GM12878 (cell line): ENCODE data around the gene UNC80. TPM values are rescaled to one million over a fixed set of nuclear protein-coding genes. Genes with fewer than 3 reads are reported as not detected.

Experiments
- ATAC-seq: fragments of 200-7000 bp; cut with Tn5 transposase; 3 replicates; pipeline ENCODE4 v1.9.1; 2020; ENCODE audit warnings: mild to moderate bottlenecking, moderate library complexity
- BruUV-seq: library from RNA; stranded (reverse); fragments of 400-500 nt; replicated peaks from 2 replicates; lab custom pipeline; 2021; lab: Mats Ljungman, UMichigan
- CTCF ChIA-PET: fragments of 300-600 bp; sonication (Branson Sonifier 250); formaldehyde crosslinking; extraction: SDS; loops from one replicate; lab custom pipeline; 2021; ENCODE audit warnings: inconsistent platforms; lab: Yijun Ruan, JAX
- POLR2A ChIA-PET: fragments of 350-600 bp; formaldehyde crosslinking; extraction: SDS; loops from one replicate; lab custom pipeline; 2021; ENCODE audit warnings: inconsistent platforms; lab: Charles Lee
- RAD21 ChIA-PET: fragments of 300-600 bp; sonication (Branson Sonifier 250); formaldehyde crosslinking; loops from one replicate; lab custom pipeline; 2023; ENCODE audit warnings: antibody characterized with exemption; ENCODE audit not compliant: unreplicated experiment; lab: Charles Lee
- SMC1A ChIA-PET: fragments of 300-600 bp; sonication (Branson Sonifier 250); formaldehyde crosslinking; loops from one replicate; lab custom pipeline; 2023; ENCODE audit not compliant: unreplicated experiment, uncharacterized antibody; lab: Charles Lee
- DNase-seq: peaks from one replicate; pipeline ENCODE4 v3.0.0-alpha.2; 2011; ENCODE audit warnings: low read depth, low spot score
- FAIRE-seq: peaks from 3 replicates; lab custom pipeline; 2011; peaks lifted over from hg19 to GRCh38; lab: Jason Lieb, UNC
- H2AFZ ChIP-seq: 2 replicates; pipeline ENCODE4 v1.6.0; 2011; ENCODE audit warnings: low read depth, low read length, control low read depth; ENCODE audit not compliant: control insufficient read depth
- H3K27ac ChIP-seq: 2 replicates; pipeline ENCODE4 v1.5.1; 2011; ENCODE audit warnings: control low read depth; ENCODE audit not compliant: control insufficient read depth, insufficient read depth
- H3K27me3 ChIP-seq, 2 experiments: replicated peaks in 1 of 2; 2 replicates each; pipeline versions ENCODE4 v1.6.0 to v1.6.1; 2011; ENCODE audit warnings: low read length in 1 of 2; ENCODE audit not compliant: control insufficient read depth in 2 of 2, insufficient read depth in 2 of 2
- H3K36me3 ChIP-seq, 2 experiments: 2 replicates each; pipeline ENCODE4 v1.5.1; 2011; ENCODE audit warnings: low read length in 1 of 2; ENCODE audit not compliant: control insufficient read depth in 2 of 2, insufficient read depth in 2 of 2
- H3K4me1 ChIP-seq: 2 replicates; pipeline ENCODE4 v1.6.1; 2011; ENCODE audit warnings: mild to moderate bottlenecking, low read length, moderate library complexity, mixed read lengths; ENCODE audit not compliant: control insufficient read depth, insufficient read depth
- H3K4me2 ChIP-seq: 2 replicates; pipeline ENCODE4 v1.6.0; 2011; ENCODE audit warnings: control low read depth; ENCODE audit not compliant: control insufficient read depth, insufficient read depth
- H3K4me3 ChIP-seq: fragments of 200-600 bp; sonication (generic); 2 replicates; pipeline ENCODE4 v1.5.1; 2016
- H3K79me2 ChIP-seq: 2 replicates; pipeline ENCODE4 v1.6.0; 2011; ENCODE audit warnings: low read length; ENCODE audit not compliant: control insufficient read depth, insufficient read depth
- H3K9ac ChIP-seq: 2 replicates; pipeline ENCODE4 v1.8.0; 2011; ENCODE audit warnings: low read length, control low read depth, mixed read lengths; ENCODE audit not compliant: control insufficient read depth, insufficient read depth
- H3K9me3 ChIP-seq: replicated peaks from 3 replicates; pipeline ENCODE4 v1.5.1; 2011; ENCODE audit warnings: mild to moderate bottlenecking, low read length; ENCODE audit not compliant: control insufficient read depth, insufficient read depth
- H4K20me1 ChIP-seq: 2 replicates; pipeline ENCODE4 v1.6.0; 2011; ENCODE audit not compliant: control insufficient read depth, insufficient read depth
- BCL11A ChIP-seq: IDR thresholded peaks from 2 replicates; pipeline ENCODE4 v1.6.1; 2011; ENCODE audit warnings: low read depth, low read length
- BMI1 ChIP-seq: fragments of 450-650 bp; IDR thresholded peaks from 2 replicates; pipeline ENCODE4 v1.6.1; 2016; ENCODE audit warnings: mild to moderate bottlenecking, moderate library complexity, borderline replicate concordance
- CBFB ChIP-seq: IDR thresholded peaks from 2 replicates; pipeline ENCODE4 v1.6.1; 2016; ENCODE audit warnings: antibody characterized with exemption, low read depth
- KAT2A ChIP-seq: conservative IDR thresholded peaks from 2 replicates; pipeline ENCODE4 v1.6.1; 2011; ENCODE audit warnings: low read depth, low read length; ENCODE audit not compliant: control insufficient read depth
- PAX5 ChIP-seq: IDR thresholded peaks from 2 replicates; pipeline ENCODE4 v1.6.1; 2011; ENCODE audit warnings: low read depth, low read length, borderline replicate concordance
- RUNX3 ChIP-seq: IDR thresholded peaks from 2 replicates; pipeline ENCODE4 v1.6.1; 2012; ENCODE audit warnings: low read length, inconsistent platforms
- SP1 ChIP-seq: IDR thresholded peaks from one replicate; pipeline ENCODE4 v1.6.1; 2011; ENCODE audit warnings: low read depth, low read length
- TCF3 ChIP-seq: IDR thresholded peaks from 2 replicates; pipeline ENCODE4 v1.6.1; 2012; ENCODE audit warnings: low read depth, mild to moderate bottlenecking, low read length, borderline replicate concordance; ENCODE audit not compliant: insufficient read depth
- YBX1 ChIP-seq: fragments of 450-650 bp; IDR thresholded peaks from 2 replicates; pipeline ENCODE4 v1.6.1; 2016; ENCODE audit warnings: antibody characterized with exemption
- WGBS: methylation state at CpG from one replicate; pipeline ENCODE4 v1.1.6; 2016; ENCODE audit warnings: low lambda C conversion rate; ENCODE audit not compliant: insufficient replicate concordance, insufficient coverage; ENCODE audit errors: missing lambda C conversion rate; 5-methylcytosine and 5-hydroxymethylcytosine counted together
- in situ Hi-C: fragments of 300-500 bp; cut with MboI; formaldehyde crosslinking; loops from 9 replicates; pipeline ENCODE4 v1.14.3; 2018; ENCODE audit warnings: mixed read lengths
- intact Hi-C: fragments of 100-400 bp; cut with micrococcal nuclease; formaldehyde crosslinking; loops from one replicate; pipeline ENCODE4 v1.14.2; 2022; ENCODE audit not compliant: unreplicated experiment
- polyA plus RNA-seq, 11 experiments: library from polyadenylated mRNA; depleted of rRNA in 4 of 11; unstranded in 6 of 11; stranded (reverse) in 5 of 11; fragments of >200 nt; fragmentation: Nextera tagmentation in 4 of 11; fragmentation: Illumina TruSeq in 1 of 11; extraction: Ambion mirVana in 4 of 11; extraction: Trizol in 1 of 11; gene quantifications; 1 replicate in 1 of 11; 2 replicates in 10 of 11; pipeline versions ENCODE4 v1.2.1 to v1.2.3, GENCODE V29; 2011 to 2016; ENCODE audit warnings: inconsistent platforms in 2 of 11, missing spikeins in 2 of 11, low read depth in 1 of 11
- total RNA-seq, 4 experiments: library from RNA; depleted of rRNA in 3 of 4; stranded (reverse); fragments of >200 nt in 3 of 4; fragmentation: Illumina TruSeq in 1 of 4; extraction: Trizol in 1 of 4; gene quantifications; 2 replicates each; pipeline versions ENCODE4 v1.2.1 to v1.2.3, GENCODE V29; 2013 to 2021
- TF ChIP-seq, protein P1 (sequence below): IDR thresholded peaks from 2 replicates; pipeline ENCODE4 v1.6.1; 2012; ENCODE audit warnings: mild to moderate bottlenecking, low read depth, low read length

The UNC80 gene
- total and polyA plus RNA-seq, 10 of the 15 experiments (the other 5 are each of a cell fraction or from before 2014, with no cell fraction given) = not detected

DNA sequence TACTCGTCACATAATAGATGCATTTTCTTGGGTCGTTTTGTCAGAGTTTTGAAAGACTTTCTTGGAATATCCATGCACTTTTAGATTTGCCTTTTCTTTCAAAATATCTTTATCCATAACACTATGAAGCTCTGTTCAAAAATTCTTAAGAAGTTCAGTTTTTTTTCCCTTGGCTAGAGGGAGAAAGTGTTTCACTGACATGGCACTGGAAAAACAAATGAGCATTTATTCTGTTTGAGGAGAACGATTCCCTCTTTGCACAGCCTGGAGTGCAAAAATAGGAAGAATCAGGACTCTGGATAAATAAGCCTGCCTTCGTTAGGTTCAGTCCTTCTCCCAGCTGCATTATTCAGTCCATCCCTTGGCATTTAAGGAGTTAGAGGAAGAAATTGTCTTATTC, 139.9 kb downstream of the UNC80 start (continued):
- TF ChIP-seq, protein P1, sequence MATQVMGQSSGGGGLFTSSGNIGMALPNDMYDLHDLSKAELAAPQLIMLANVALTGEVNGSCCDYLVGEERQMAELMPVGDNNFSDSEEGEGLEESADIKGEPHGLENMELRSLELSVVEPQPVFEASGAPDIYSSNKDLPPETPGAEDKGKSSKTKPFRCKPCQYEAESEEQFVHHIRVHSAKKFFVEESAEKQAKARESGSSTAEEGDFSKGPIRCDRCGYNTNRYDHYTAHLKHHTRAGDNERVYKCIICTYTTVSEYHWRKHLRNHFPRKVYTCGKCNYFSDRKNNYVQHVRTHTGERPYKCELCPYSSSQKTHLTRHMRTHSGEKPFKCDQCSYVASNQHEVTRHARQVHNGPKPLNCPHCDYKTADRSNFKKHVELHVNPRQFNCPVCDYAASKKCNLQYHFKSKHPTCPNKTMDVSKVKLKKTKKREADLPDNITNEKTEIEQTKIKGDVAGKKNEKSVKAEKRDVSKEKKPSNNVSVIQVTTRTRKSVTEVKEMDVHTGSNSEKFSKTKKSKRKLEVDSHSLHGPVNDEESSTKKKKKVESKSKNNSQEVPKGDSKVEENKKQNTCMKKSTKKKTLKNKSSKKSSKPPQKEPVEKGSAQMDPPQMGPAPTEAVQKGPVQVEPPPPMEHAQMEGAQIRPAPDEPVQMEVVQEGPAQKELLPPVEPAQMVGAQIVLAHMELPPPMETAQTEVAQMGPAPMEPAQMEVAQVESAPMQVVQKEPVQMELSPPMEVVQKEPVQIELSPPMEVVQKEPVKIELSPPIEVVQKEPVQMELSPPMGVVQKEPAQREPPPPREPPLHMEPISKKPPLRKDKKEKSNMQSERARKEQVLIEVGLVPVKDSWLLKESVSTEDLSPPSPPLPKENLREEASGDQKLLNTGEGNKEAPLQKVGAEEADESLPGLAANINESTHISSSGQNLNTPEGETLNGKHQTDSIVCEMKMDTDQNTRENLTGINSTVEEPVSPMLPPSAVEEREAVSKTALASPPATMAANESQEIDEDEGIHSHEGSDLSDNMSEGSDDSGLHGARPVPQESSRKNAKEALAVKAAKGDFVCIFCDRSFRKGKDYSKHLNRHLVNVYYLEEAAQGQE = no peak
- TF ChIP-seq RUNX3 = no peak
- TF ChIP-seq KAT2A = no peak
- no peak for TF ChIP-seq BMI1
- TF ChIP-seq YBX1 = no peak
- TF ChIP-seq, all 136 proteins: peak for 0

GRCh38 chr2:209913786-209914345, 142.2 kb downstream of the UNC80 start:
- no peak overlapping the region for H3K9ac ChIP-seq
- in situ Hi-C loops = no loop called here
- no peaks in the 10 kb centered on the region for H3K4me1 ChIP-seq
- H3K9me3 ChIP-seq = no peaks in the 10 kb centered on the region
- ChIA-PET POLR2A (no interaction called here), CTCF (interaction anchor here (0.6 kb wide), 1 partner anchor 19 kb away, joined by 3 read pairs; no protein-coding TSS in a partner anchor), RAD21 (no interaction called here), SMC1A (interaction anchor here (1.5 kb wide), 1 partner anchor 8 kb away, joined by 4 read pairs; no protein-coding TSS in a partner anchor)
- H2AFZ ChIP-seq = no peak overlapping the region
- H3K27ac ChIP-seq = no peak overlapping the region
- no peaks in the 10 kb centered on the region for H4K20me1 ChIP-seq
- intact Hi-C loops = no loop called here
- no peak overlapping the region for H3K4me2 ChIP-seq
- TF ChIP-seq TCF3 (no peak), SP1 (no peak), BCL11A (no peak), PAX5 (no peak), CBFB (no peak)
- H3K36me3 ChIP-seq = no peaks in the 10 kb centered on the region
- no peak overlapping the region for H3K4me3 ChIP-seq
- no peaks in the 10 kb centered on the region for H3K27me3 ChIP-seq
- ATAC-seq = no peak
- 59% methylated on average over 2 of the region's 2 CpGs for whole genome bisulfite sequencing
- no peak for FAIRE-seq
- DNase-seq = no peak
- no peaks in the 10 kb centered on the region for H3K79me2 ChIP-seq
- no TSS peak for BruUV-seq
